ENCODE results near the gene KLHL17.

DNA sequence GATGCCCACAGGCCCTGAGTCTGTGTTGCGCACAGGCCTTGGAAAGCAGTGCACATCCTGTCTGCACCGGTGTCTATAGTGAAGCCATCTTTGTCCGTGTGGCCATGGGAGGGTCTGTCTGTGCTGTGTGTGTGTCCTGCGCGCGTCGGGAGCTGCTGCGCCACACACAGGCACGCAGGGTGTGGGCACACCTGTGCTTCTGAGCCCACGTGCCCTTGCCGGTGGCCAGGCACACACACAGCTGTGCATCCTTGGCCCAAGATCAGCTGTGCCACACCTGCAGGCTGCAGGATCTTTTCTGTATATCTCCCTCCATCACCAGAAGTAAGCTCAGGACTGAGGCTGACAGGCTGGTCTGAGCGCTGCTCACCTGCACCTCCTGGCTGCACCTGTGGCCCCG, 39.9 kb upstream of the KLHL17 start:
- TF ChIP-seq, protein P1, sequence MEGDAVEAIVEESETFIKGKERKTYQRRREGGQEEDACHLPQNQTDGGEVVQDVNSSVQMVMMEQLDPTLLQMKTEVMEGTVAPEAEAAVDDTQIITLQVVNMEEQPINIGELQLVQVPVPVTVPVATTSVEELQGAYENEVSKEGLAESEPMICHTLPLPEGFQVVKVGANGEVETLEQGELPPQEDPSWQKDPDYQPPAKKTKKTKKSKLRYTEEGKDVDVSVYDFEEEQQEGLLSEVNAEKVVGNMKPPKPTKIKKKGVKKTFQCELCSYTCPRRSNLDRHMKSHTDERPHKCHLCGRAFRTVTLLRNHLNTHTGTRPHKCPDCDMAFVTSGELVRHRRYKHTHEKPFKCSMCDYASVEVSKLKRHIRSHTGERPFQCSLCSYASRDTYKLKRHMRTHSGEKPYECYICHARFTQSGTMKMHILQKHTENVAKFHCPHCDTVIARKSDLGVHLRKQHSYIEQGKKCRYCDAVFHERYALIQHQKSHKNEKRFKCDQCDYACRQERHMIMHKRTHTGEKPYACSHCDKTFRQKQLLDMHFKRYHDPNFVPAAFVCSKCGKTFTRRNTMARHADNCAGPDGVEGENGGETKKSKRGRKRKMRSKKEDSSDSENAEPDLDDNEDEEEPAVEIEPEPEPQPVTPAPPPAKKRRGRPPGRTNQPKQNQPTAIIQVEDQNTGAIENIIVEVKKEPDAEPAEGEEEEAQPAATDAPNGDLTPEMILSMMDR (IDR thresholded peaks at IDR 0.05; ENCODE audit: insufficient read depth, low read length) = no peak
- TF ChIP-seq POLR2AphosphoS5 (IDR thresholded peaks at IDR 0.05; ENCODE audit: low read depth) = no peak
- TF ChIP-seq, protein P2, sequence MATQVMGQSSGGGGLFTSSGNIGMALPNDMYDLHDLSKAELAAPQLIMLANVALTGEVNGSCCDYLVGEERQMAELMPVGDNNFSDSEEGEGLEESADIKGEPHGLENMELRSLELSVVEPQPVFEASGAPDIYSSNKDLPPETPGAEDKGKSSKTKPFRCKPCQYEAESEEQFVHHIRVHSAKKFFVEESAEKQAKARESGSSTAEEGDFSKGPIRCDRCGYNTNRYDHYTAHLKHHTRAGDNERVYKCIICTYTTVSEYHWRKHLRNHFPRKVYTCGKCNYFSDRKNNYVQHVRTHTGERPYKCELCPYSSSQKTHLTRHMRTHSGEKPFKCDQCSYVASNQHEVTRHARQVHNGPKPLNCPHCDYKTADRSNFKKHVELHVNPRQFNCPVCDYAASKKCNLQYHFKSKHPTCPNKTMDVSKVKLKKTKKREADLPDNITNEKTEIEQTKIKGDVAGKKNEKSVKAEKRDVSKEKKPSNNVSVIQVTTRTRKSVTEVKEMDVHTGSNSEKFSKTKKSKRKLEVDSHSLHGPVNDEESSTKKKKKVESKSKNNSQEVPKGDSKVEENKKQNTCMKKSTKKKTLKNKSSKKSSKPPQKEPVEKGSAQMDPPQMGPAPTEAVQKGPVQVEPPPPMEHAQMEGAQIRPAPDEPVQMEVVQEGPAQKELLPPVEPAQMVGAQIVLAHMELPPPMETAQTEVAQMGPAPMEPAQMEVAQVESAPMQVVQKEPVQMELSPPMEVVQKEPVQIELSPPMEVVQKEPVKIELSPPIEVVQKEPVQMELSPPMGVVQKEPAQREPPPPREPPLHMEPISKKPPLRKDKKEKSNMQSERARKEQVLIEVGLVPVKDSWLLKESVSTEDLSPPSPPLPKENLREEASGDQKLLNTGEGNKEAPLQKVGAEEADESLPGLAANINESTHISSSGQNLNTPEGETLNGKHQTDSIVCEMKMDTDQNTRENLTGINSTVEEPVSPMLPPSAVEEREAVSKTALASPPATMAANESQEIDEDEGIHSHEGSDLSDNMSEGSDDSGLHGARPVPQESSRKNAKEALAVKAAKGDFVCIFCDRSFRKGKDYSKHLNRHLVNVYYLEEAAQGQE (IDR thresholded peaks at IDR 0.05; ENCODE audit: insufficient replicate concordance, low read depth) = no peak

Measured in HL-60 (cell line).